ENCODE measurements around the gene DAGLA. TPM values are rescaled to one million over a fixed set of nuclear protein-coding genes. Genes with fewer than 3 reads are reported as not detected.

DAGLA gene
- total and polyA plus RNA-seq, 3 donors from 2014 or later: 5.1 to 8.3 (median 7.1) TPM

DNA sequence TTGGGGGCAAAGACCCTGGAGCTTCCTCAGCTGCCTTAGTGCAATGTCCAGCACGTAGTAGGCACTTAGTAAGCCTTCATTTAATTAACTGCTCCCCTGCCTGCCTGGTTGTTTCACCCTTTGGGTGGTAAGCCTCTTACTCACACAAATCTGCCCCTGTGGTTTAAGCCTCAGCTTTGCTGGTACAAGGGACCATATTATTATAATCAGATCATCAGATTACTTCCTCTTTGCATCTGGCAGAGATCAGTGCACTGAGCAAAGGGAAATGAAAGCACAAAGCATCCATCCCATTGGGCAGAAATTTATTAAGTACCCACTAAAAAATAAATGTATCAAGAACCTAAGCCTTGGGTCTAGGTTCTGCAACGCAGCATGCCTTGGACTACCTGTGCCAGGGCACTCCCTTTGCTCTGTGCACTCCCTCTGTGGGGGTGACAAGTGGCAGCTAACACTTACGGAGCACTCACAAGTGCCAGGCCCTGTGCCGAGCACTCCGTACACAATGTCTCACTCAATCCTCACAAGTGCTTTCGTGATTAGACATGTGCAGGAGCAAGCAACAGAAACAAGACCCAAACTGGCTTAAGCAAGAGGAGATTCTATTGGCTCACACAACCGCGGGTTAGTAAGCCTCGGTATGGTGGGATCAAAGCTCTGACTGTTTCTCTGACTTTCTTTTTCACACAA lies 34.9 kb upstream of the DAGLA start:
- WGBS, 2 donors: 67 to 89% methylated on average over 9 of the region's 9 CpGs
- Histone ChIP-seq H3K4me3 (no peak overlapping the region), H3K4me1 (no peaks in the 10 kb centered on the region), H3K27ac (no peak overlapping the region), H3K9me3 (no peaks in the 10 kb centered on the region), H3K27me3 (no peaks in the 10 kb centered on the region), H3K36me3 (ENCODE audit: low read depth, missing control alignments) (no peaks in the 10 kb centered on the region)
- TF ChIP-seq POLR2A (IDR thresholded peaks at IDR 0.05): no peak
- TF ChIP-seq, protein P1, sequence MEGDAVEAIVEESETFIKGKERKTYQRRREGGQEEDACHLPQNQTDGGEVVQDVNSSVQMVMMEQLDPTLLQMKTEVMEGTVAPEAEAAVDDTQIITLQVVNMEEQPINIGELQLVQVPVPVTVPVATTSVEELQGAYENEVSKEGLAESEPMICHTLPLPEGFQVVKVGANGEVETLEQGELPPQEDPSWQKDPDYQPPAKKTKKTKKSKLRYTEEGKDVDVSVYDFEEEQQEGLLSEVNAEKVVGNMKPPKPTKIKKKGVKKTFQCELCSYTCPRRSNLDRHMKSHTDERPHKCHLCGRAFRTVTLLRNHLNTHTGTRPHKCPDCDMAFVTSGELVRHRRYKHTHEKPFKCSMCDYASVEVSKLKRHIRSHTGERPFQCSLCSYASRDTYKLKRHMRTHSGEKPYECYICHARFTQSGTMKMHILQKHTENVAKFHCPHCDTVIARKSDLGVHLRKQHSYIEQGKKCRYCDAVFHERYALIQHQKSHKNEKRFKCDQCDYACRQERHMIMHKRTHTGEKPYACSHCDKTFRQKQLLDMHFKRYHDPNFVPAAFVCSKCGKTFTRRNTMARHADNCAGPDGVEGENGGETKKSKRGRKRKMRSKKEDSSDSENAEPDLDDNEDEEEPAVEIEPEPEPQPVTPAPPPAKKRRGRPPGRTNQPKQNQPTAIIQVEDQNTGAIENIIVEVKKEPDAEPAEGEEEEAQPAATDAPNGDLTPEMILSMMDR (IDR thresholded peaks at IDR 0.05): no peak
- DNase-seq: no peak
- intact Hi-C loops (cut with DNase I; ENCODE audit: low total_unique reads): no loop called here

DNA sequence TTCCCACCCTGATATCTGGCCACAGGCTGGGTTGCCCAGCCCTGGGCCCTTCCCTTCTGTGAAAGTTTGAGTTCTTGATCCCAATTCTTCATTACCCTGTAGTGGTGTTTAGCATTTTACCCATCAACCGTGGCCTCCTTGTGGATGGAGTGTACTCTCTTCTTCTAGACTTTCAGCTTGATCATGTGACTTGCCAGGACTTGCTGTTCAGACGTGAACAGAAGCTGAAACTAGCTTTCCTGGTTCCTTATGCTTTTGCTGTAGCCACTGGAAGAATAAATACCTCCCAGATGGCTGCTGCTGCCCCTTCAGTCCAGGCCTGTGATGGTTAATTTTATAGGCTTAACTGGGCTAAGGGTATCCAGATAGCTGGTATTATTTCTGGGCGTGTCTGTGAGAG lies 32.7 kb upstream of the DAGLA start:
- DNase-seq: no peak
- Histone ChIP-seq H3K9me3 (no peaks in the 10 kb centered on the region), H3K4me3 (no peak overlapping the region), H3K4me1 (no peaks in the 10 kb centered on the region), H3K36me3 (ENCODE audit: low read depth, missing control alignments) (no peaks in the 10 kb centered on the region), H3K27me3 (no peaks in the 10 kb centered on the region), H3K27ac (no peak overlapping the region)
- WGBS, 2 donors: 73 to 76% methylated on average over 3 of the region's 3 CpGs
- intact Hi-C loops (cut with DNase I; ENCODE audit: low total_unique reads): no loop called here
- TF ChIP-seq, protein P1 (IDR thresholded peaks at IDR 0.05): no peak
- no peak for TF ChIP-seq POLR2A (IDR thresholded peaks at IDR 0.05)

DNA sequence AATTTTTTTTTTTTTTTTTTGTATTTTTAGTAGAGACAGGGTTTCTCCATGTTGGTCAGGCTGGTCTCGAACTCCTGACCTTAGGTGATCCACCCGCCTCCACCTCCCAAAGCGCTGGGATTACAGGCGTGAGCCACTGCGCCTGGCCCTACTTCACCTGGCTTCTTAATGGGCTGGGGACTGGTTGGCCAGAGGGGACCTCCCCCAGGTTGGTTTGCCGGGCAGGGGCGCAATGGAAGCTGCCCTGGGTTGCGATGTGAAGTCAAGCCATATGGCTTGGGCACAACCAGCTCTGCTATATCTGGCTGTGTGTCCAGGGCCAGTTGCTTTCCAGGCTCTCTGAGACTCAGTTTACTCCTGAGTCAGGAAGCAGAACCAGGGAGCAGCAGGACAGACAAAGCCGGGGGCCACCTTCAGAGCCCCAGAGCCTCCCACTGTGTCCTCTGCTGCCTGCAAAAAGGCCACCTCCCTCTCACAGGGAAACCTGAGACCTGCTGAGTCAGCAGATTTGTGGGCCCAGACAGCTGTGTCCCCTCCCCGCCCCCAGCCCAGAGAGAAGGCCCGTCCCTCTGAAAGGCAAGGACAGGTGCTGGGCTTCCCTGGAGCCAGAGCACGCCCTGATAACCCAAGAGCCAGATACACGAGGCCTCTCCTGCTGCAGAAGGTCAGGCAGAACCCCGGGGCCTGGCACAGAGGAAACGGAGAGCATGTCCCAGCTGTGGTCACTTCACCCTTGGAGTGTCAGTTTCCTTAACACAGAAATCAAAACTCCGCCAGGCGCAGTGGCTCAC lies 29.2 kb upstream of the DAGLA start:
- no peak overlapping the region for H3K27ac ChIP-seq
- H3K4me3 ChIP-seq: no peak overlapping the region
- intact Hi-C loops (cut with DNase I; ENCODE audit: low total_unique reads): no loop called here
- TF ChIP-seq POLR2A (IDR thresholded peaks at IDR 0.05): no peak
- TF ChIP-seq, protein P1 (IDR thresholded peaks at IDR 0.05): no peak
- no peaks in the 10 kb centered on the region for H3K36me3 ChIP-seq (ENCODE audit: low read depth, missing control alignments)
- 87 to 96% methylated on average over 15 to 17 of the region's 17 CpGs for WGBS, 2 donors
- no peaks in the 10 kb centered on the region for H3K4me1 ChIP-seq
- H3K27me3 ChIP-seq: no peaks in the 10 kb centered on the region
- DNase-seq: no peak
- H3K9me3 ChIP-seq: no peaks in the 10 kb centered on the region

DNA sequence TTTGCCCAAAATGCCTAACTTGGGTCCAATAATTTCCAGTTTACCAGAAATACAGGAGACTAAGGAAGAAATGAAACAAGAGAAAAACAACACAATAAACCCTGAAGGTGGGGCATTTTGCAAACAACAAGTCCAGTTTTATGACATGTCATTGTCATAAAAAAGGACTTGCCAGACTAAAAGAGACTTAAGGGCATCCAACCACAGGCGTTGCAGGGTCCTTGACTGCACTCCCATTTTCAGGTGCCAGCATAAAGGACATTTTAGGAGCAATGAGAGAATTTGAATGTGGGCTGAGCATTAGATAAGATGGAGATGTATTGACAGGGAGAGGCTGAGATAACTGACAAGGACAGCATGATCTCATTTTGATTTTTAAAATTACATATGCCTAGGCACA lies 28.1 kb upstream of the DAGLA start:
- 83 to 92% methylated on average over 1 of the region's 1 CpG for WGBS, 2 donors
- no peak for DNase-seq
- Histone ChIP-seq H3K4me1 (no peaks in the 10 kb centered on the region), H3K27me3 (no peaks in the 10 kb centered on the region), H3K27ac (no peak overlapping the region), H3K9me3 (no peaks in the 10 kb centered on the region), H3K4me3 (no peak overlapping the region), H3K36me3 (ENCODE audit: low read depth, missing control alignments) (no peaks in the 10 kb centered on the region)
- intact Hi-C loops (cut with DNase I; ENCODE audit: low total_unique reads): no loop called here
- TF ChIP-seq, protein P1 (IDR thresholded peaks at IDR 0.05): no peak
- no peak for TF ChIP-seq POLR2A (IDR thresholded peaks at IDR 0.05)
